PC-9 (cell line): Measurements from ENCODE around the gene ZNF565. TPM values are rescaled to one million over a fixed set of nuclear protein-coding genes. Genes with fewer than 3 reads are reported as not detected.

Experiments
- BruUV-seq: library from RNA; stranded (reverse); fragments of 400-500 nt; replicated peaks from 2 replicates; lab custom pipeline; 2021; lab: Mats Ljungman, UMichigan
- CTCF ChIA-PET: fragments of 300-600 bp; sonication (Branson Sonifier 250); formaldehyde crosslinking; loops from one replicate; lab custom pipeline; 2022; ENCODE audit warnings: antibody characterized with exemption; lab: Charles Lee
- POLR2A ChIA-PET: fragments of 300-600 bp; sonication (Branson Sonifier 250); formaldehyde crosslinking; loops from one replicate; lab custom pipeline; 2022; ENCODE audit warnings: antibody characterized with exemption; ENCODE audit not compliant: unreplicated experiment; lab: Charles Lee
- DNase-seq, 2 experiments: peaks; one replicate each; pipeline versions ENCODE4 v3.0.0 to v3.0.0-alpha.2; 2015 to 2022; ENCODE audit warnings: mixed read lengths in 1 of 2
- H2AFZ ChIP-seq: fragments of 200-600 bp; sonication (generic); 2 replicates; pipeline ENCODE4 v1.8.1; 2017; ENCODE audit warnings: antibody characterized with exemption
- H3F3A ChIP-seq: fragments of 200-600 bp; sonication (generic); 2 replicates; pipeline ENCODE4 v1.8.1; 2017; ENCODE audit warnings: antibody characterized with exemption, mild to moderate bottlenecking, low read depth; ENCODE audit not compliant: insufficient read depth
- H3K27ac ChIP-seq: fragments of 200-600 bp; sonication (generic); 2 replicates; pipeline ENCODE4 v1.6.1; 2016; ENCODE audit warnings: mixed run types
- H3K27me3 ChIP-seq: fragments of 200-600 bp; sonication (generic); 2 replicates; pipeline ENCODE4 v1.6.1; 2016; ENCODE audit warnings: low read depth, mixed run types; ENCODE audit not compliant: insufficient read depth
- H3K36me3 ChIP-seq: fragments of 200-600 bp; sonication (generic); 2 replicates; pipeline ENCODE4 v1.6.1; 2016; ENCODE audit warnings: low read depth, mixed run types
- H3K4me1 ChIP-seq: fragments of 200-600 bp; sonication (generic); replicated peaks from 2 replicates; pipeline ENCODE4 v1.6.1; 2016; ENCODE audit warnings: mixed run types; ENCODE audit not compliant: insufficient read depth
- H3K4me2 ChIP-seq: fragments of 200-600 bp; sonication (generic); 2 replicates; pipeline ENCODE4 v1.6.1; 2017; ENCODE audit warnings: mixed run types
- H3K4me3 ChIP-seq: fragments of 200-600 bp; sonication (generic); 2 replicates; pipeline ENCODE4 v1.6.1; 2016; ENCODE audit warnings: mixed run types
- H3K79me2 ChIP-seq: fragments of 200-600 bp; sonication (generic); 2 replicates; pipeline ENCODE4 v1.6.1; 2017; ENCODE audit warnings: low read depth, mixed run types
- H3K9me2 ChIP-seq: fragments of 200-600 bp; sonication (generic); 2 replicates; pipeline ENCODE4 v1.8.1; 2017; ENCODE audit warnings: mild to moderate bottlenecking; ENCODE audit not compliant: insufficient read depth
- H3K9me3 ChIP-seq: fragments of 200-600 bp; sonication (generic); 2 replicates; pipeline ENCODE4 v1.8.1; 2016; ENCODE audit warnings: low read depth; ENCODE audit not compliant: insufficient read depth
- H4K20me1 ChIP-seq: fragments of 200-600 bp; sonication (generic); 2 replicates; pipeline ENCODE4 v1.8.1; 2017; ENCODE audit not compliant: insufficient read depth
- EZH2 ChIP-seq: fragments of 200-600 bp; sonication (generic); IDR thresholded peaks from 2 replicates; pipeline ENCODE4 v1.8.0; 2017; ENCODE audit warnings: antibody characterized with exemption, low read depth
- intact Hi-C: fragments of 100-400 bp; cut with micrococcal nuclease; formaldehyde crosslinking; loops from one replicate; pipeline ENCODE4 v1.10.0; 2022; ENCODE audit not compliant: unreplicated experiment
- total RNA-seq: library from RNA; stranded (reverse); gene quantifications from 2 replicates; pipeline ENCODE4 v1.2.3, GENCODE V29; 2021
- TF ChIP-seq, protein P1 (sequence below): fragments of 200-600 bp; sonication (generic); conservative IDR thresholded peaks from 2 replicates; pipeline ENCODE4 v1.6.1; 2017; ENCODE audit warnings: mixed run types, antibody characterized with exemption, mild to moderate bottlenecking, moderate library complexity

The ZNF565 gene
- total RNA-seq, 1 experiment from 2014 or later, result 3.3 TPM

DNA sequence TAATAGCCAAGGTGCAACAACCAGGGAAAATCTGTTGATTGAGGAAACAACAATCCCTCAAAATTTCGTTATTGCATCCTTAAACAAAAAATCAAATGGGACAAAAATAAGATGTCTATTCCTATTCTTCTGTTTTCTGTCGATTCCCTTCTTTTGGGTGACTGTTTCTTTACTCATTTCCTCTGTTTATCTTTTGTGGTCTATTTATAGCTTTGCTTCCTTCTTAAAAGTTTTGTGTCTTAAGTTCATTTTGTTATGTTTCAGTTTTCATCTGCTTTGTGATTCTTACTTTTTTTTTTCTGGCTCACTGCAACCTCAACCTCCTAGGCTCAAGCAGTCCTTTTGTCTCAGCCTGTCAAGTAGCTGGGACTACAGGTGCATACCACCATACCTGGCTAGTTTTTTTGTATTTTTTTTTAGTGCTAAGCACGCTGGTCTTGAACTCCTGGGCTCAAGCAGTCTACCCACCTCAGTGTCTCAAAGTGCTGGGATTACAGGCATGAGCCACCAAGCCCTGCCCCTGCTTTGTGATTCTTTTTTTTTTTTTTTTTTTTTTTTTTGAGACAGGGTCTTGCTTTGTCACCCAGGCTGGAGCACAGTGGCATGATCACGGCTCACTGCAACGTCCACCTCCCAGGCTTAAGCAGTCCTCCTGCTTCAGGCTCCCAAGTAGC lies 10.9 kb upstream of the ZNF565 start:
- 0 out of 2 replicates have a peak, but pooled peaks cover 5% of the 10 kb centered on the region for H3F3A ChIP-seq
- BruUV-seq, result no TSS peak
- H3K4me2 ChIP-seq, result no peak overlapping the region
- H3K79me2 ChIP-seq, result peaks cover 74% of the 10 kb centered on the region
- no peak for DNase-seq
- H3K4me1 ChIP-seq, result no peaks in the 10 kb centered on the region
- H4K20me1 ChIP-seq, result peaks cover 21% of the 10 kb centered on the region
- peaks cover 95% of the 10 kb centered on the region for H3K36me3 ChIP-seq
- no peaks in the 10 kb centered on the region for H3K27me3 ChIP-seq
- TF ChIP-seq, protein P1, sequence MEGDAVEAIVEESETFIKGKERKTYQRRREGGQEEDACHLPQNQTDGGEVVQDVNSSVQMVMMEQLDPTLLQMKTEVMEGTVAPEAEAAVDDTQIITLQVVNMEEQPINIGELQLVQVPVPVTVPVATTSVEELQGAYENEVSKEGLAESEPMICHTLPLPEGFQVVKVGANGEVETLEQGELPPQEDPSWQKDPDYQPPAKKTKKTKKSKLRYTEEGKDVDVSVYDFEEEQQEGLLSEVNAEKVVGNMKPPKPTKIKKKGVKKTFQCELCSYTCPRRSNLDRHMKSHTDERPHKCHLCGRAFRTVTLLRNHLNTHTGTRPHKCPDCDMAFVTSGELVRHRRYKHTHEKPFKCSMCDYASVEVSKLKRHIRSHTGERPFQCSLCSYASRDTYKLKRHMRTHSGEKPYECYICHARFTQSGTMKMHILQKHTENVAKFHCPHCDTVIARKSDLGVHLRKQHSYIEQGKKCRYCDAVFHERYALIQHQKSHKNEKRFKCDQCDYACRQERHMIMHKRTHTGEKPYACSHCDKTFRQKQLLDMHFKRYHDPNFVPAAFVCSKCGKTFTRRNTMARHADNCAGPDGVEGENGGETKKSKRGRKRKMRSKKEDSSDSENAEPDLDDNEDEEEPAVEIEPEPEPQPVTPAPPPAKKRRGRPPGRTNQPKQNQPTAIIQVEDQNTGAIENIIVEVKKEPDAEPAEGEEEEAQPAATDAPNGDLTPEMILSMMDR, result no peak
- no peak for TF ChIP-seq EZH2
- no peak overlapping the region for H3K4me3 ChIP-seq
- intact Hi-C loops, result no loop called here
- no peak overlapping the region for H3K27ac ChIP-seq
- ChIA-PET CTCF (no interaction called here), POLR2A (interaction anchor here (0.6 kb wide), 1 partner anchor 1092 kb away, joined by 4 read pairs; no protein-coding TSS in a partner anchor)
- H3K9me3 ChIP-seq, result peaks cover 30% of the 10 kb centered on the region
- H2AFZ ChIP-seq, result no peak overlapping the region
- H3K9me2 ChIP-seq, result no peaks in the 10 kb centered on the region

DNA sequence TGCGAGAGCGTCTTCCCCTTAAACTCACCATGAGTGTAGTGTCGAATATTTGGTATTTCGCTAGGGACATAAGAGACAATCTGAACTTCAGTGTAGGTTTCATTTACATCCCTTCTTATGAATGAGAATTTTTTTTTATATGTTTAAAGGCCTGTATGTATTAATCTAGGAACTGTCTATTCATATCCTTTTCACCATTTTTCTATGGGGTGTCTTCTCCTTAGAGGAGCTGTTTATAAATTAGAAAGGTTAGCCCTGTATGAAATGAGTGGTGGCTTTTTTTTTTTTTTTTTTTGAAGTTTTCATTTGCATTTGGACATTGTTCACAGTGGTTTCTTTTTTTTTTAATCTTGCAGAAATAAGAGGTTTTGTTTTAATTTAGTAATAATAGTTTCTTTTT lies 8.0 kb upstream of the ZNF565 start:
- no TSS peak for BruUV-seq
- CTCF ChIA-PET, result no interaction called here
- H3K79me2 ChIP-seq, result peaks cover 91% of the 10 kb centered on the region
- peaks cover 13% of the 10 kb centered on the region for H3K9me3 ChIP-seq
- intact Hi-C loops, result no loop called here
- H2AFZ ChIP-seq, result no peak overlapping the region
- TF ChIP-seq, protein P1, result no peak
- TF ChIP-seq EZH2, result no peak
- POLR2A ChIA-PET, result interaction anchor here (0.6 kb wide), 1 partner anchor 169 kb away, joined by 9 read pairs; no protein-coding TSS in a partner anchor
- peaks cover 83% of the 10 kb centered on the region for H3K36me3 ChIP-seq
- H3K4me1 ChIP-seq, result no peaks in the 10 kb centered on the region
- peaks cover 26% of the 10 kb centered on the region for H4K20me1 ChIP-seq
- no peak overlapping the region for H3K4me3 ChIP-seq
- H3K27ac ChIP-seq, result no peak overlapping the region
- no peaks in the 10 kb centered on the region for H3K9me2 ChIP-seq
- no peaks in the 10 kb centered on the region for H3K27me3 ChIP-seq
- no peak for DNase-seq
- H3K4me2 ChIP-seq, result no peak overlapping the region
- H3F3A ChIP-seq, result peaks cover 17% of the 10 kb centered on the region; the same call in 1 of the 2 replicates

DNA sequence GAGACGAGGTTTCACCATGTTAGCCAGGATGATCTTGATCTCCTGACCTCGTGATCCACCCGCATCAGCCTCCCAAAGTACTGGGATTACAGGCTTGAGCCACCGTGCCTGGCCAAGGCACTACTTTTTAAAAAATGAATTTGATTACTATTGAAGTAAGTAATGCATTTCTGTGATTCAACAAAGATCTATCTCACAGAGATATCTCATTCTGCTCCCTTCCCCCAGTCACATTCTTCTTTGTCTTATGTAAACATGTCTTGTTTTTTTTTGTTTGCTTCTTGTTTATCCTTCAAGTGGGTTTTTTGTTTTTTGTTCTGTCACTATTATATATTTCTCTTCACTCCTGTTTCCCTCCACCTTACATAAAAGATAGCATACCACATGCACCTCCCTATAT lies 7.0 kb upstream of the ZNF565 start:
- H3K9me3 ChIP-seq, result peaks cover 8% of the 10 kb centered on the region
- H3K4me2 ChIP-seq, result no peak overlapping the region
- H3K36me3 ChIP-seq, result peaks cover 78% of the 10 kb centered on the region
- TF ChIP-seq EZH2, result no peak
- TF ChIP-seq, protein P1, result no peak
- H3K27ac ChIP-seq, result no peak overlapping the region
- no peaks in the 10 kb centered on the region for H3K27me3 ChIP-seq
- peaks cover 97% of the 10 kb centered on the region for H3K79me2 ChIP-seq
- intact Hi-C loops, result no loop called here
- ChIA-PET POLR2A (no interaction called here), CTCF (no interaction called here)
- no TSS peak for BruUV-seq
- no peaks in the 10 kb centered on the region for H3K4me1 ChIP-seq
- no peaks in the 10 kb centered on the region for H3K9me2 ChIP-seq
- no peak overlapping the region for H2AFZ ChIP-seq
- peaks cover 26% of the 10 kb centered on the region for H4K20me1 ChIP-seq
- no peak for DNase-seq
- peaks cover 13% of the 10 kb centered on the region; the same call in 1 of the 2 replicates for H3F3A ChIP-seq
- H3K4me3 ChIP-seq, result no peak overlapping the region
